ENCODE measurements around the gene LNX1. TPM values are rescaled to one million over a fixed set of nuclear protein-coding genes. Genes with fewer than 3 reads are reported as not detected.

Gene LNX1
- total RNA-seq, 1 experiment from 2014 or later, result 4.2 TPM

- intact Hi-C loops (cut with micrococcal nuclease; ENCODE audit: unreplicated experiment), result no loop called here
Measured at GRCh38 chr4:53527326-53527725, 64.0 kb downstream of the LNX1 start.

GRCh38 chr4:53522334-53522733 lies 69.0 kb downstream of the LNX1 start:
- Mint-ChIP-seq H3K9me3 (ENCODE audit: low read depth, unreplicated experiment) (peaks cover 3% of the 10 kb centered on the region), H3K4me3 (ENCODE audit: low read depth, unreplicated experiment) (no peak overlapping the region), H3K4me1 (ENCODE audit: low read depth, unreplicated experiment) (peaks cover 12% of the 10 kb centered on the region), H3K27me3 (ENCODE audit: unreplicated experiment) (no peaks in the 10 kb centered on the region), H3K36me3 (ENCODE audit: insufficient read depth, unreplicated experiment) (no peaks in the 10 kb centered on the region), H3K27ac (ENCODE audit: unreplicated experiment) (no peak overlapping the region)
- DNase-seq, result no peak
- no peak for TF ChIP-seq CTCF (IDR thresholded peaks at IDR 0.05; ENCODE audit: unreplicated experiment)
- intact Hi-C loops (cut with micrococcal nuclease; ENCODE audit: unreplicated experiment), result no loop called here
- CTCF ChIA-PET, result no interaction called here
- no TSS peak for BruUV-seq (replicated peaks)

More at GRCh38 chr4:53527326-53527725, 64.0 kb downstream of the LNX1 start:
- Mint-ChIP-seq H3K4me3 (ENCODE audit: low read depth, unreplicated experiment) (no peak overlapping the region), H3K4me1 (ENCODE audit: low read depth, unreplicated experiment) (peaks cover 6% of the 10 kb centered on the region), H3K27me3 (ENCODE audit: unreplicated experiment) (no peaks in the 10 kb centered on the region), H3K9me3 (ENCODE audit: low read depth, unreplicated experiment) (no peaks in the 10 kb centered on the region), H3K36me3 (ENCODE audit: insufficient read depth, unreplicated experiment) (no peaks in the 10 kb centered on the region), H3K27ac (ENCODE audit: unreplicated experiment) (no peak overlapping the region)
- TF ChIP-seq CTCF (IDR thresholded peaks at IDR 0.05; ENCODE audit: unreplicated experiment), result no peak
- CTCF ChIA-PET, result no interaction called here
- BruUV-seq (replicated peaks), result no TSS peak
- DNase-seq, result no peak

- no peaks in the 10 kb centered on the region for H3K36me3 Mint-ChIP-seq (ENCODE audit: insufficient read depth, unreplicated experiment)
- no peak overlapping the region for H3K4me3 Mint-ChIP-seq (ENCODE audit: low read depth, unreplicated experiment)
- peaks cover 12% of the 10 kb centered on the region for H3K4me1 Mint-ChIP-seq (ENCODE audit: low read depth, unreplicated experiment)
- no peak for DNase-seq
- CTCF ChIA-PET, result no interaction called here
- intact Hi-C loops (cut with micrococcal nuclease; ENCODE audit: unreplicated experiment), result no loop called here
- no peak for TF ChIP-seq CTCF (IDR thresholded peaks at IDR 0.05; ENCODE audit: unreplicated experiment)
- H3K27me3 Mint-ChIP-seq (ENCODE audit: unreplicated experiment), result no peaks in the 10 kb centered on the region
- BruUV-seq (replicated peaks), result no TSS peak
- H3K27ac Mint-ChIP-seq (ENCODE audit: unreplicated experiment), result no peak overlapping the region
- H3K9me3 Mint-ChIP-seq (ENCODE audit: low read depth, unreplicated experiment), result peaks cover 3% of the 10 kb centered on the region
Measured at GRCh38 chr4:53520116-53520515, 71.2 kb downstream of the LNX1 start.

GRCh38 chr4:53518807-53519206 lies 72.5 kb downstream of the LNX1 start:
- Mint-ChIP-seq H3K4me3 (ENCODE audit: low read depth, unreplicated experiment) (no peak overlapping the region), H3K36me3 (ENCODE audit: insufficient read depth, unreplicated experiment) (no peaks in the 10 kb centered on the region), H3K27ac (ENCODE audit: unreplicated experiment) (no peak overlapping the region), H3K9me3 (ENCODE audit: low read depth, unreplicated experiment) (peaks cover 3% of the 10 kb centered on the region), H3K27me3 (ENCODE audit: unreplicated experiment) (no peaks in the 10 kb centered on the region), H3K4me1 (ENCODE audit: low read depth, unreplicated experiment) (peaks cover 12% of the 10 kb centered on the region)
- CTCF ChIA-PET, result no interaction called here
- no peak for DNase-seq
- no TSS peak for BruUV-seq (replicated peaks)
- intact Hi-C loops (cut with micrococcal nuclease; ENCODE audit: unreplicated experiment), result no loop called here
- TF ChIP-seq CTCF (IDR thresholded peaks at IDR 0.05; ENCODE audit: unreplicated experiment), result no peak

All from Calu3 (cell line).